Nephron progenitor cell (in vitro differentiated cells): ENCODE results near the gene SEMA4A.

Source experiments
- DNase-seq: peaks from one replicate; pipeline ENCODE4 v3.0.0; 2021
- H3K27ac Mint-ChIP-seq: 2 replicates; pipeline ENCODE4 v1.8.0; 2021; ENCODE audit warnings: mild to moderate bottlenecking, moderate library complexity, mixed read lengths
- H3K27me3 Mint-ChIP-seq: 2 replicates; pipeline ENCODE4 v1.8.0; 2021; ENCODE audit warnings: mild to moderate bottlenecking, low read depth, mixed read lengths; ENCODE audit not compliant: poor library complexity
- H3K36me3 Mint-ChIP-seq: 2 replicates; pipeline ENCODE4 v1.8.0; 2021; ENCODE audit warnings: low read depth, mixed read lengths
- H3K4me1 Mint-ChIP-seq: 2 replicates; pipeline ENCODE4 v1.8.0; 2021; ENCODE audit warnings: mixed read lengths
- H3K4me3 Mint-ChIP-seq: 2 replicates; pipeline ENCODE4 v1.8.0; 2021; ENCODE audit warnings: mild to moderate bottlenecking, moderate library complexity, mixed read lengths
- H3K9me3 Mint-ChIP-seq: 2 replicates; pipeline ENCODE4 v1.8.0; 2021; ENCODE audit warnings: mild to moderate bottlenecking, moderate library complexity, mixed read lengths
- TF ChIP-seq, protein P1 (sequence below): fragments of 200-600 bp; sonication (generic); IDR thresholded peaks from 2 replicates; pipeline ENCODE4 v1.5.0; 2021; ENCODE audit warnings: antibody characterized with exemption

The SEMA4A gene

DNA sequence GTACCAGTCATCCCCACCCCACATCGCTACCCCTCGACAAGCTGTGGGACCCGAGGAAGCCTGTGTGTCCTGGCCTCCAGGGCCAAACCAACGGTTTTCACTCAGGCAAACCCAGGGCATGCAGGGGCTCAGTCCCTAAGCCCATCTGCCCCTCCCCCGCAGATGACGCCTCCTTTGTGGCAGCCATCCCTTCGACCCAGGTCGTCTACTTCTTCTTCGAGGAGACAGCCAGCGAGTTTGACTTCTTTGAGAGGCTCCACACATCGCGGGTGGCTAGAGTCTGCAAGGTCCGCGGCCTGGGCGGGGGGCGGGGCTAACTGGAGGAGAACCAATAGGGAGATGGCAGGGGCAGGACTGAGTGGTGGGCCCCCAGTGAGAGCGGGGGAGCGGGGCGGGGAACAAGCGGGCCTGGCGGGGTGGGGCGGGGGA lies 7.4 kb downstream of the SEMA4A start:
- Mint-ChIP-seq H3K27ac (peak overlapping the region; percentile 77), H3K4me1 (peaks cover 53% of the 10 kb centered on the region)
- peak; percentile 90 for DNase-seq

DNA sequence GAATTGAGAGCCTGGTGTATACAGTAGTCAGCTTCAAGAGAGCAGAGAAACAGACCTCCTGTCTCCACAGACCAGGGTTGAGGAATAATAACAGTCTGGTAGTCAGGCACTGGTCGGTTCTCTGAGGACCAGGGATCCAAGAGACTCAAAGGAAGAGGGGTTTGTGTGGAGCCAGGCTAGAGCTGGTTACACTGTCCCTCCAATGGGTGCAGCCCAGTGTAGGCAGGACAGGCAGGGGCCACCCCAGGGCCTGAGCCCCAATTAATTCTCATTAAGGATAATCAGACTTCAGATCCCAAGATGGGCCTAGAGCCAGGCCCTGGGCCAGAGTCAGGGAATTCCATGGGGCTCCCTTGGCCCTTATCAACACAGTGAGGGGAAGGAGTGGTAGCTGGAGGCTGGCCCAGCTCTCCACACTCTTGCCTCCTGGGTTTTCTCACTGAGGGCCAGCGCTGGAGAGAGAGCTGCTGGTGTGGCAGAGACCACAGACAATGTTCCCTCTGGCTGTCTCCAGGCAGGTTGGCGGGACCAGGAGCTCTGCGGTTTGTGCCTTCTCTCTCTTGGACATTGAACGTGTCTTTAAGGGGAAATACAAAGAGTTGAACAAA lies 9.1 kb downstream of the SEMA4A start:
- DNase-seq = no peak
- peak overlapping the region; percentile 18 for H3K4me3 Mint-ChIP-seq
- TF ChIP-seq, protein P1, sequence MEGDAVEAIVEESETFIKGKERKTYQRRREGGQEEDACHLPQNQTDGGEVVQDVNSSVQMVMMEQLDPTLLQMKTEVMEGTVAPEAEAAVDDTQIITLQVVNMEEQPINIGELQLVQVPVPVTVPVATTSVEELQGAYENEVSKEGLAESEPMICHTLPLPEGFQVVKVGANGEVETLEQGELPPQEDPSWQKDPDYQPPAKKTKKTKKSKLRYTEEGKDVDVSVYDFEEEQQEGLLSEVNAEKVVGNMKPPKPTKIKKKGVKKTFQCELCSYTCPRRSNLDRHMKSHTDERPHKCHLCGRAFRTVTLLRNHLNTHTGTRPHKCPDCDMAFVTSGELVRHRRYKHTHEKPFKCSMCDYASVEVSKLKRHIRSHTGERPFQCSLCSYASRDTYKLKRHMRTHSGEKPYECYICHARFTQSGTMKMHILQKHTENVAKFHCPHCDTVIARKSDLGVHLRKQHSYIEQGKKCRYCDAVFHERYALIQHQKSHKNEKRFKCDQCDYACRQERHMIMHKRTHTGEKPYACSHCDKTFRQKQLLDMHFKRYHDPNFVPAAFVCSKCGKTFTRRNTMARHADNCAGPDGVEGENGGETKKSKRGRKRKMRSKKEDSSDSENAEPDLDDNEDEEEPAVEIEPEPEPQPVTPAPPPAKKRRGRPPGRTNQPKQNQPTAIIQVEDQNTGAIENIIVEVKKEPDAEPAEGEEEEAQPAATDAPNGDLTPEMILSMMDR = no peak
- peaks cover 9% of the 10 kb centered on the region for H3K36me3 Mint-ChIP-seq
- no peak overlapping the region for H3K27ac Mint-ChIP-seq
- H3K4me1 Mint-ChIP-seq = peaks cover 41% of the 10 kb centered on the region
- peaks cover 16% of the 10 kb centered on the region for H3K9me3 Mint-ChIP-seq
- H3K27me3 Mint-ChIP-seq = peaks cover 12% of the 10 kb centered on the region

More for the DNA sequence above, 7.4 kb downstream of the SEMA4A start:
- Mint-ChIP-seq H3K4me3 (peak overlapping the region; percentile 78), H3K9me3 (peaks cover 9% of the 10 kb centered on the region), H3K36me3 (peaks cover 9% of the 10 kb centered on the region), H3K27me3 (peaks cover 15% of the 10 kb centered on the region)
- TF ChIP-seq, protein P1 = no peak

DNA sequence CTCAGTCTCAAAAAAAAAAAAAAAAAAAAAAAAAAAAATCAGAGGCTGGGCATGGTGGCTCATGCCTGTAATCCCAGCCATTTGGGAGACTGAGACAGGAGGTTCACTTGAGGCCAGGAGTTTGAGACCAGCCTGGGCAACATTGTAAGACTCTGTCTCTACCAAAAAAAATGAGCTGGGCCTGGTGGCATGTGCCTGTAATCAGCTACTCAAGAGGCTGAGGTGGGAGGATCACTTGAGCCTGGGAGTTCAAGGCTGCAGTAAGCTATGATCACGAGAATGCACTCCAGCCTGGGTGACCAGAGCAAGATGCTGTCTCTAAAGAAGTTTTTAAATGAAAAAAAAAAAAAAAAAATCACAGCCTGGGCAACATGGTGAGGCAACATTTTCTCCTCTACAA lies 10.3 kb downstream of the SEMA4A start:
- DNase-seq = no peak
- H3K4me3 Mint-ChIP-seq = no peak overlapping the region
- TF ChIP-seq, protein P1 = no peak
- no peak overlapping the region for H3K27ac Mint-ChIP-seq
- H3K4me1 Mint-ChIP-seq = peaks cover 29% of the 10 kb centered on the region
- H3K36me3 Mint-ChIP-seq = peaks cover 13% of the 10 kb centered on the region
- peaks cover 7% of the 10 kb centered on the region for H3K27me3 Mint-ChIP-seq
- H3K9me3 Mint-ChIP-seq = peaks cover 23% of the 10 kb centered on the region

DNA sequence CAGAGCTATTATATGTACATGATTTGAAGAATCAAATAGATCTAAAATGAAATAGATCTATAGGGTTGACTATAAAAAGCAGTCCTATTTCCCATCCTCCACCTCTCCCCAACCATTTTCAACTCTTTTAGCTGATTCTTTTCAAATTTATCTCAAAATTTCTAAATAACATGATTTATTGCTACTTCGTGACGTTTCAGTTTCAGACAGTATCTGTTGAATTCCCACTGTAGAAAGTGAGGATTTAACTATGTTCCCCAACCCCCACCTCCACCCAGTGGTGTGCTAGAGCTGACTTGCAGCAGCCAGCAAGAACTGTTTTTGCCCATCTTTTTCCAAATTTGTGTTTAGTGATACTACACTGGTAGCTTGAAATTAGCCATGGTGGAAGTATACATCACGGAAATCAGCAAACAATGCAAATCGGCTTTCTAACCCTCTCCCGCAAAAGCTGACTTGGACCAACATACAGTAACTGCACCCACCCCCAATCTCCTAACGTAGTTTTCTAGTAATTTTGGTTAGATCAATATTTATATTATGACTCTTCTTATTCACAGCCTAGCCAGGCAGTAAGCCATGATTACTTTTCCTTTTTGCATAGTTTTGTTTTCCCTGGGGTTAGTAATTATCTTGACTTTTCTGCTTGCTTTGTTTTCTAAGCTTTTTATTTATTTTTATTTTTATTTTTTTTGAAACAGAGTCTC lies 10.9 kb downstream of the SEMA4A start:
- peaks cover 23% of the 10 kb centered on the region for H3K4me1 Mint-ChIP-seq
- TF ChIP-seq, protein P1 = no peak
- H3K9me3 Mint-ChIP-seq = peaks cover 23% of the 10 kb centered on the region
- peaks cover 13% of the 10 kb centered on the region for H3K36me3 Mint-ChIP-seq
- DNase-seq = no peak
- H3K4me3 Mint-ChIP-seq = no peak overlapping the region
- H3K27me3 Mint-ChIP-seq = peaks cover 7% of the 10 kb centered on the region
- no peak overlapping the region for H3K27ac Mint-ChIP-seq

DNA sequence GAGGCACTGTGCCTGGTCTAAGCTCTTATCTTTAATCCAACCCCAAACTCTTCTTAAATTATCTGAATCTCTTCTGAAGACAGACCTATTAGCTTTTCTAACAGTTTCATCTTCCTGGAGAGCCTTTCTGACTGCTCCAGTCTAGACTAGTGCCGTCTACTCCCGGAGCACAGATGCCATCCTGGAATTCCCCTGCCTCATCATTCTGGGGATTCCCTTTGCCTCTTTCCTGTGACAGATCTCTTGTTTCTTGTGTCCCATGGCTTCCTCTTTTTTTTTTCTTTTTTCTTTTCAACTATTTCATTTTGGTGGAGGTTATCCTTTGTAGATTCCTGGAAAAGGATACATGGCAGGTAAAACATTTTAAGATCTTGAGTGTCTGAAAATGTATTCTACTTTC lies 11.7 kb downstream of the SEMA4A start:
- no peak for DNase-seq
- no peak overlapping the region for H3K27ac Mint-ChIP-seq
- TF ChIP-seq, protein P1 = no peak

DNA sequence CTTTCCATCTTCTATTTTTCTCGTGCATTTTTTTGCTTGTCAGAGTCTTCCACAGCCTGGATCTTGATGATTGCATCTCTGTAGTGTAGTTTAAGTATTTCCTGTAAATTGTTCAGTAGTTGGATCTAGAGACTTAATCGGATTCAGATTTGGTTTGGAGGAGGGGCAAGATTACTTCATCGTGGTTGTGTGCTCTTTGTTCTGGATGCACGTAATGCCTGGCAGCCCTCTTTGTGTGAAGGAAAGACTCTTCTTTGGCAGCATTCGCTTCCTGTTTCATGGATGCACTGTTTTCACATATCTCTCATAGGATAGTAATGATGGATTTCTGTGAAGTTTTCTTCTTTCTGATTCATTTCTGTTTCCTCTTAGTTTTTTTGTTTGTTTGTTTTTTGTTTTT lies 14.2 kb downstream of the SEMA4A start:
- TF ChIP-seq, protein P1 = no peak
- no peaks in the 10 kb centered on the region for H3K4me1 Mint-ChIP-seq
- peaks cover 23% of the 10 kb centered on the region for H3K9me3 Mint-ChIP-seq
- H3K4me3 Mint-ChIP-seq = no peak overlapping the region
- no peak for DNase-seq
- peaks cover 10% of the 10 kb centered on the region for H3K27me3 Mint-ChIP-seq
- H3K36me3 Mint-ChIP-seq = peaks cover 13% of the 10 kb centered on the region
- H3K27ac Mint-ChIP-seq = no peak overlapping the region

More for the DNA sequence above, 11.7 kb downstream of the SEMA4A start:
- H3K27me3 Mint-ChIP-seq = peaks cover 7% of the 10 kb centered on the region
- H3K4me1 Mint-ChIP-seq = peaks cover 15% of the 10 kb centered on the region
- H3K4me3 Mint-ChIP-seq = no peak overlapping the region
- H3K36me3 Mint-ChIP-seq = peaks cover 13% of the 10 kb centered on the region
- peaks cover 23% of the 10 kb centered on the region for H3K9me3 Mint-ChIP-seq
